GM21723 (cell line): Measurements from ENCODE around the gene GMDS.

Experiments
- ATAC-seq: cut with Tn5 transposase; IDR thresholded peaks from one replicate; pipeline ENCODE4 v1.9.1; 2021; ENCODE audit warnings: mild to moderate bottlenecking, moderate library complexity; ENCODE audit not compliant: unreplicated experiment

GMDS gene

GRCh38 chr6:2141644-2142290, 103.6 kb downstream of the GMDS start:
- no peak for ATAC-seq

- ATAC-seq: no peak
These were observed 104.8 kb downstream of the GMDS start for GRCh38 chr6:2140438-2141128.

GRCh38 chr6:2135401-2135800, 110.0 kb downstream of the GMDS start:
- ATAC-seq: no peak

- no peak for ATAC-seq
These were observed 110.9 kb downstream of the GMDS start for GRCh38 chr6:2134554-2134953.

GRCh38 chr6:2133716-2134310, 111.6 kb downstream of the GMDS start:
- ATAC-seq: no peak

- no peak for ATAC-seq
These were observed 112.5 kb downstream of the GMDS start for GRCh38 chr6:2132916-2133315.

GRCh38 chr6:2132416-2132815, 113.0 kb downstream of the GMDS start:
- no peak for ATAC-seq

GRCh38 chr6:2129182-2129621, 116.2 kb downstream of the GMDS start:
- ATAC-seq: no peak

GRCh38 chr6:2127484-2127911, 117.9 kb downstream of the GMDS start:
- ATAC-seq: peak; percentile 65

GRCh38 chr6:2126351-2126750, 119.1 kb downstream of the GMDS start:
- no peak for ATAC-seq

- ATAC-seq: no peak
These were observed 120.2 kb downstream of the GMDS start for GRCh38 chr6:2125158-2125557.

GRCh38 chr6:2124260-2124709, 121.1 kb downstream of the GMDS start:
- no peak for ATAC-seq

- no peak for ATAC-seq
These were observed 124.5 kb downstream of the GMDS start for GRCh38 chr6:2120912-2121311.

GRCh38 chr6:2119275-2119674, 126.1 kb downstream of the GMDS start:
- no peak for ATAC-seq

- ATAC-seq: no peak
These were observed 127.3 kb downstream of the GMDS start for GRCh38 chr6:2118136-2118535.

- ATAC-seq: no peak
These were observed 128.0 kb downstream of the GMDS start for GRCh38 chr6:2117447-2117846.

- no peak for ATAC-seq
These were observed 128.9 kb downstream of the GMDS start for GRCh38 chr6:2116496-2116895.

- ATAC-seq: no peak
These were observed 131.3 kb downstream of the GMDS start for GRCh38 chr6:2114100-2114499.

- no peak for ATAC-seq
These were observed 134.2 kb downstream of the GMDS start for GRCh38 chr6:2111162-2111677.

GRCh38 chr6:2110504-2110903, 134.9 kb downstream of the GMDS start:
- peak; percentile 70 for ATAC-seq

GRCh38 chr6:2109796-2110195, 135.6 kb downstream of the GMDS start:
- no peak for ATAC-seq
